RWPE1 (cell line): Measurements from ENCODE around the gene STXBP3.

ENCODE experiments used
- CTCF ChIA-PET: fragments of 350-600 bp; sonication (Branson Sonifier 250); formaldehyde crosslinking; extraction: SDS; loops from one replicate; lab custom pipeline; 2021; lab: Yijun Ruan, JAX
- POLR2A ChIA-PET: fragments of 400-600 bp; formaldehyde crosslinking; extraction: SDS; loops from one replicate; lab custom pipeline; 2020; ENCODE audit warnings: antibody characterized with exemption; ENCODE audit not compliant: low non-redundant PET; lab: Yijun Ruan, JAX
- DNase-seq: peaks from one replicate; pipeline ENCODE4 v3.0.0; 2012; ENCODE audit warnings: low spot score
- H3K27ac ChIP-seq: fragments of 450-650 bp; 2 replicates; pipeline ENCODE4 v1.5.1; 2017
- TF ChIP-seq, protein P1 (sequence below): fragments of 450-650 bp; conservative IDR thresholded peaks from 2 replicates; pipeline ENCODE4 v1.5.1; 2017; ENCODE audit warnings: low read depth, mild to moderate bottlenecking

STXBP3 gene

DNA sequence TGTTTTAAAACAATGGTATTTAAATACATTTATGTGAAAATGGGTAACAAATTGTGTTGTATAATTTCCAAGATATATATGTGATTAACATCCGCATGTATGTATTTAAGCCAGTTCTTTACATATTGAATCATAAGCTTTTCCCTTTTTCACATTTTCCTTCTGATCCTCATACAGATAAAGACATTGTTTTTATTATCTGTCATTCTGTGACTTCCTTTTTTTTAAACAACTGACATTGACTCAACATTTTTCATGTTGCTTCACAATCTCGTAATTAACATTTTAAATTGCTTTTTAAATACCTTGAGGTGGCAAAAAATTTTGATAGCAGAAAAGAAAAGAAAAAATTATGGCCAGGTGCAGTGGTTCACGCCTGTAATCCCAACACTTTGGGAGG is 1.4 kb downstream of the STXBP3 start:
- ChIA-PET POLR2A (no interaction called here), CTCF (no interaction called here)
- no peak overlapping the region; the same call in 1 of the 2 replicates for H3K27ac ChIP-seq
- TF ChIP-seq, protein P1, sequence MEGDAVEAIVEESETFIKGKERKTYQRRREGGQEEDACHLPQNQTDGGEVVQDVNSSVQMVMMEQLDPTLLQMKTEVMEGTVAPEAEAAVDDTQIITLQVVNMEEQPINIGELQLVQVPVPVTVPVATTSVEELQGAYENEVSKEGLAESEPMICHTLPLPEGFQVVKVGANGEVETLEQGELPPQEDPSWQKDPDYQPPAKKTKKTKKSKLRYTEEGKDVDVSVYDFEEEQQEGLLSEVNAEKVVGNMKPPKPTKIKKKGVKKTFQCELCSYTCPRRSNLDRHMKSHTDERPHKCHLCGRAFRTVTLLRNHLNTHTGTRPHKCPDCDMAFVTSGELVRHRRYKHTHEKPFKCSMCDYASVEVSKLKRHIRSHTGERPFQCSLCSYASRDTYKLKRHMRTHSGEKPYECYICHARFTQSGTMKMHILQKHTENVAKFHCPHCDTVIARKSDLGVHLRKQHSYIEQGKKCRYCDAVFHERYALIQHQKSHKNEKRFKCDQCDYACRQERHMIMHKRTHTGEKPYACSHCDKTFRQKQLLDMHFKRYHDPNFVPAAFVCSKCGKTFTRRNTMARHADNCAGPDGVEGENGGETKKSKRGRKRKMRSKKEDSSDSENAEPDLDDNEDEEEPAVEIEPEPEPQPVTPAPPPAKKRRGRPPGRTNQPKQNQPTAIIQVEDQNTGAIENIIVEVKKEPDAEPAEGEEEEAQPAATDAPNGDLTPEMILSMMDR = no peak
- DNase-seq = no peak

DNA sequence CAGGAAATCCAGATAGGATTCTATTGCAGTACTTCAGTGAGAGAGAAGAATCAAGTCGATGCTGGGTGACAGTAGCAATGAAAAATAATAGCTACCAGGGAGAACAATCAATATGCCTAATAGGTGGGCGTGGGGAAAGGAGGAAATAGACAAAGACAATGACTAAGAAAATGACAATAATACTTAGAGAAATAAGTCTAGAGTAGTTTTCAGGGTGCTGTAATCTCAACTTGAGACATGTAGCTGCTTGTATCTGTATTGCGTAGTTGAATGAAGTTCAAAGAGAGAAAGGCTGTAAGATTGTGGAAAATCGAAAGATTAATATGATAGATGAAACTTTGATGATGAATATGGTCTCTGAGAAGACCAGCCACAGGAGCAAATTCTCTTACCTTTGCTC is 2.6 kb downstream of the STXBP3 start:
- CTCF ChIA-PET = interaction anchor here (0.6 kb wide), 1 partner anchor 269 kb away, joined by 3 read pairs; no protein-coding TSS in a partner anchor
- TF ChIP-seq, protein P1 = no peak
- DNase-seq = no peak
- POLR2A ChIA-PET = no interaction called here
- no peak overlapping the region for H3K27ac ChIP-seq

DNA sequence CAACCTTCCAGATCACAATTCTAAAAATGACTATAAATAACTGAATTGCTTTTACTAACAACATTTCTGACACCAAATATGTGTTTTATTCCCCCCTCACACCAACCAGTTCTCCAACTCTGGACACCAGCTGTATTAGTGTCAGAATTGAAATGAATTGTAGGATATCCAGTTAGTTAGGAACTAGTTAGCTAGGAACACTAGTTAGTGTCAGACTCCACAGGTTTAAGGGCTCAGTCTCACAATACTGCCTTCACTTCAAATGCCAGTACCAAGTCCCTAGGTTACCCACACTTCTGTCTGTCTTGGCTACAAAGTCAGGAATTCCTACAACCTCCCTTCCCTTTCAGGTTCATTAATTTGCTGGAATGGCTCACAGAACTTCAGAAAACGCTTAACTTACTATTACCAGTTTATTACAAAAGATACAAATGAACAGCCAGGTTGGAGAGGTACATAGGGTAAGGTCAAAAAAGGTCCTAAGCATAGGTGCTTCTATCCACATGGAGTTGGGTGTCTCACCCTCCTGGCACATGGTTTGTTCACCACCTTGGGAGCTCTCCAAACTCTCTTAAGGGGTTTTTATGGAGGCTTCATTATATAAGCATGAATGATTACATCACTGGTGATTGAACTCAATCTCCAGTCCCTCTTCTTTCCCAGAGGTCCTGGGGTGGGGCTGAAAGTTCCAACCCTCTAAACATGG is 4.2 kb downstream of the STXBP3 start:
- ChIA-PET POLR2A (no interaction called here), CTCF (interaction anchor here (0.6 kb wide), 1 partner anchor 101 kb away, joined by 3 read pairs; no protein-coding TSS in a partner anchor)
- no peak for DNase-seq
- TF ChIP-seq, protein P1 = no peak
- H3K27ac ChIP-seq = no peak overlapping the region

DNA sequence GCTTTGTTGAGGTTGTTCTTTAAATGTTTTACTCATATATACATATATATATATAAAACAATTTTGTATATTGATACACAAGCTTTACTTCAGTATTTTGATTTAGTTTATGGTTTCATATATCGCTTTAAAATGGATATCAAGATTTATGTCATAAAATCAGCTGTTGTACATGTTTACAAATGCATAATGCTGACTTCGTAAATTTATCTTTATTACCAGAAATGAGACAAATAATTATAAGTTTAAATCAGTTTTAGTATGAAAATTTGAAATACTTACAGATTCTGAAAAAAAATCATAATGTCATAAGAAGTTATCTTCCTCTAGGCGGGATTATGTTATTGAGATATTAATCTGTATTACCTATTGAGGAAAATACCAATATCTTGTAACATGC is 6.9 kb downstream of the STXBP3 start:
- TF ChIP-seq, protein P1 = no peak
- DNase-seq = no peak
- CTCF ChIA-PET = interaction anchor here (0.8 kb wide), 1 partner anchor 16 kb away, joined by 3 read pairs; no protein-coding TSS in a partner anchor
- POLR2A ChIA-PET = no interaction called here
- H3K27ac ChIP-seq = no peak overlapping the region

DNA sequence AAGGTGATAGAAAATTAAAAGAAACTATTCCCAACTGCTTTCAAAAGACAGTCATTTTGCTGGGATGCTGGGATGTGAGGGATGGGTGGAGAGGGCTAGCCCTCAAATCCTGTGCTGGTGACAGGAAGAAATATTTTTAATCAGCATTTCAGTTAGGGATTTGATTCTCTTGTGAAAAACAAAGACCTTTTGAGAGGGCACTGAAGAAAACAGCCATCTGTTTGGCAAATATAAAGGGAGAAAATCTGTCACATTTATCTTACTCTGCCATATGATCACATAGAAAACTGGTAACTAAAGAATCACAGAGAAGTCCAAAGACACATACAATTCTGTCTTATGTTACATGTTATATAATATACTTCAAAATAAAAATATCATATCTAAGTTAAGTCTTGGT is 12.3 kb downstream of the STXBP3 start:
- ChIA-PET CTCF (no interaction called here), POLR2A (no interaction called here)

DNA sequence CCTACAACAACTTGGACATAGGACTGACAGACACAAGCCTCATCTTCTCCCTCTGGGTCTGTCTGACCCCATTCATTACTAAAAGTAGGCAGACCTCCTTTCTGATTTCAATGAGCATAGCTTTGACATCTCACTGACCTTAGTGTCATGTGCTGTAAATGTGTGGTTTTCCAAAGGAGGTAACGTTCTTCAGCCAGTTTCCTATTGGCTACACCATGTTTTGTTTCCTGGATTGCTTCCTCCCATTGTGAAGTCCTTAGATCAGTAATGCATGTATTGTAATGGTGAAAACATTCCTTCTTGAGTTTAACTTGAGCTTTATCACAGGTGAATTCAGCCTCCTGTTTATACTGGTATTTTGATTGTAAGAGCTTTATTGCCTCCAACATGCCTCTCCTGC is 20.6 kb downstream of the STXBP3 start:
- no peak for DNase-seq
- TF ChIP-seq, protein P1 = no peak
- H3K27ac ChIP-seq = no peak overlapping the region
- CTCF ChIA-PET = no interaction called here
- POLR2A ChIA-PET = no interaction called here

More for the DNA sequence above, 12.3 kb downstream of the STXBP3 start:
- DNase-seq = no peak
- H3K27ac ChIP-seq = no peak overlapping the region
- TF ChIP-seq, protein P1 = no peak
